ENCODE measurements around the gene DGKD. TPM values are rescaled to one million over a fixed set of nuclear protein-coding genes. Genes with fewer than 3 reads are reported as not detected.

The DGKD gene
- total RNA-seq, 1 donor from 2014 or later = 69.3 TPM

DNA sequence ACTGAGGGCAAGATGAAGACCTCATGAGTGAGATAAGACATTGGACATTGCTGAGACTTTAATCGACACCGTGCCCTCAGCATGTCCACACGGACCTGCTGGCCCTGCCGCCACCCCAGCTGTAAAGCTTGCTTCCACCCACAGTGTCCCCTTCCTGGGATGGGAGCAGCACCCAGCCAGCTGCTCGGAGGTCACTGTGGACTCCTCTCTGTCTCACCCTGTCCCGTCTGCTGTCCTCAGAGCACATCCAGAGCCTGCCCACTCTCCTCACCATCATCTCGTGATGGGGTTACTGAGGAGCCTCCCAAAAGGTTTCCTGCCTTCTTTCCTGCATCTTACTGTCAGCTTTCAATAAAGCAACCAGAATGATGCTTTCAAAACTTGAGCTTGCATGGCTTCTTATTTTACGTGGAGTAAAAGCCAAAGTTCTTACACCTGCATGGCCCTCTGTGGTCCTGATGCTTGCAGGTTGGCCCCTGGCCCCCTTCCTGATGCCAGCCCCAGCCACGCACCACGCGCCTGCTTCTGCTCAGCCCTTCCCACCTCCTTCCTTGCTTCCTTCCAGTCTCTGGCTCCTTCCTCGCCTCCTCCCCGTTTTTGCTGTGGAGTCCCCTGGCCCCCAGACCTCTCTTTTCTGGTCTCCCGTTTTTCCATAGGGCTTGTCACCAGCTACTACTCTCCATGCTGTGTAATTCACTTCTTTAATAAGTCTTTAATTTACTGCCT, 67.0 kb downstream of the DGKD start:
- no peak for TF ChIP-seq CTCF (IDR thresholded peaks at IDR 0.05)
- no peaks in the 10 kb centered on the region for H3K27me3 ChIP-seq (ENCODE audit: low read depth)
- peaks cover 47% of the 10 kb centered on the region for H3K4me1 ChIP-seq
- intact Hi-C loops (cut with DNase I) = no loop called here
- no peaks in the 10 kb centered on the region for H3K9me3 ChIP-seq
- peaks cover 6% of the 10 kb centered on the region for H3K36me3 ChIP-seq
- DNase-seq (no peak), ATAC-seq (no peak)
- H3K4me3 ChIP-seq = no peak overlapping the region
- peak overlapping the region; percentile 79 for H3K27ac ChIP-seq

DNA sequence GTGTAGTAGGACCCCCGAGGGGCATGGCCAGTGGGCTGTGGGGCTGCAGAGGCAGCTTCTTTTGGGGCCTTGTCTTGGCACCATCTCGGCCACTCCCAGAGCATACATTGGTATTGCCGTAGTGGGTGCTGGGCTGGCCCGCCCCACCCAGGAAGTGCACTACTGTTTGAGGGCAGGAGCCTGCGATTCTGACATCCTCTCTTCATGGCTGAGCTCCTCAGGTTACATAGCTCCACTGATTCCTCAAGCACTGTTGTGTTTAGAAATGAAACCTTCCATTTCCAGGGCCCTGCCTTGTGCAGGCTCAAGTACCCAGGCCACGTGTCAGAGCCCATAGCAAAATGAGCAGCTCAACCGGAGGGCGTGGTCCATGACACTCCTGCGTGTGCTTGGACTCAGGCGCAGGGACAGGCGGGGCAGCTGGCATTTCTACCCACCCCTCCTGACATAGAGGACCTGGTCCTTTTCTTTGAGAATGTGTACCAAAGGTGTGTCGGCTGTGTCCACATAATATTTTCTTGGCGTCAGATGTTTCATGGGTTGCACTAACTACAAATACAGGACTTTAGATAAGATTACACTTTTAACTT, 67.9 kb downstream of the DGKD start:
- Histone ChIP-seq H3K27ac (peak overlapping the region; percentile 79), H3K27me3 (ENCODE audit: low read depth) (no peaks in the 10 kb centered on the region), H3K4me1 (peaks cover 47% of the 10 kb centered on the region), H3K36me3 (no peaks in the 10 kb centered on the region), H3K9me3 (no peaks in the 10 kb centered on the region), H3K4me3 (no peak overlapping the region)
- ATAC-seq (peak; percentile 94), DNase-seq (peak; percentile 95)
- intact Hi-C loops (cut with DNase I) = no loop called here
- no peak for TF ChIP-seq CTCF (IDR thresholded peaks at IDR 0.05)

DNA sequence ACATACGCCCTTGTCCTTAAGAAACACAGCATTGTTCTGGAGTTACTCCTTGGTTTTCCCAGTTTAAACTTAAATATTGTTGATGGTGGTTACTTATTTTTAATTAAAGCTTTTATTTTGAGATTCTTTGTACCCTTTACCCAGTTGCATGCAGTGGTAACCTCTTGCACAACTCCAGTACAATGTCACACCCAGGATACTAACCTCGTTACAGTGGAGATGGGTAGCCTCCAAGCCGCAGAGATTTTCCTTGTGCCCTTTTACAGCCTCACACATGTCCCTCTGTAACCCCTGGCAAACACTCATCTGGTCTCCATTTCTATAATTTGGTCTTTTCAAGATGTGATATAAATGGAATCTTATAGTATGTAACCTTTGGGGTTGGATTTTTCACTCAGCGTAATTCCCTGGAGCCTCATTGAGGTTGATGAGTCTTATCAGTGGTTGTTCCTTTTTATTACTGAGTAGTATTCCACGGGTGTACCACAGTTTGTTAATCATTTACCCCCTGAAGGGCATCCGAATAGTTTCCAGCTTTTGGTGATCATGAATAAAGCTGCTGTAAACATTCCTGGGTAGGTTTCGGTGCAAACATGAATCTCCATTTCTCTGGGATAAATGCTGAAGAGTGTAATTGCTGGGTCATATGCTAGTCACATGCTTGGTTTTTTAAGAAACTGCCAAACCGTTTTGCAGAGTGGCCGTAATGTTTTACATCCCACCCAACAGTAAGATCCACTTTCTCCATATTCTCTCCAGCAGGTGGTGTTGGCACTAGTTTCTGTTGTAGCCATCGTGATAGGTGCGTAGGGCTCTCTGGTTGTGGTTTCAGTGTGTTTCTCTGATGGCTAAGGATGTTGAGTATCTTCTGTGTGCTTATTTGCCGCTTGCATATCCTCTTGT, 68.6 kb downstream of the DGKD start:
- peaks cover 42% of the 10 kb centered on the region for H3K4me1 ChIP-seq
- peak overlapping the region; percentile 75 for H3K27ac ChIP-seq
- DNase-seq (no peak), ATAC-seq (peak in 1 of 2 donors; percentile 1)
- no peaks in the 10 kb centered on the region for H3K27me3 ChIP-seq (ENCODE audit: low read depth)
- no peaks in the 10 kb centered on the region for H3K9me3 ChIP-seq
- intact Hi-C loops (cut with DNase I) = no loop called here
- TF ChIP-seq CTCF (IDR thresholded peaks at IDR 0.05) = no peak
- H3K36me3 ChIP-seq = no peaks in the 10 kb centered on the region
- H3K4me3 ChIP-seq = no peak overlapping the region

- no peaks in the 10 kb centered on the region for H3K36me3 ChIP-seq
- peaks cover 36% of the 10 kb centered on the region for H3K4me1 ChIP-seq
- no peaks in the 10 kb centered on the region for H3K27me3 ChIP-seq (ENCODE audit: low read depth)
- no peak overlapping the region for H3K4me3 ChIP-seq
- ATAC-seq (no peak), DNase-seq (no peak)
- intact Hi-C loops (cut with DNase I) = no loop called here
- H3K27ac ChIP-seq = peak overlapping the region; percentile 75
- H3K9me3 ChIP-seq = no peaks in the 10 kb centered on the region
- TF ChIP-seq CTCF (IDR thresholded peaks at IDR 0.05) = no peak
Observed at GRCh38 chr2:233423552-233423860, 69.2 kb downstream of the DGKD start.

GRCh38 chr2:233424154-233424951, 70.1 kb downstream of the DGKD start:
- H3K27me3 ChIP-seq (ENCODE audit: low read depth) = no peaks in the 10 kb centered on the region
- H3K4me3 ChIP-seq = no peak overlapping the region
- peak overlapping the region; percentile 75 for H3K27ac ChIP-seq
- no peaks in the 10 kb centered on the region for H3K9me3 ChIP-seq
- DNase-seq (peak; percentile 62), ATAC-seq (peak; percentile 34 to 44)
- no peak for TF ChIP-seq CTCF (IDR thresholded peaks at IDR 0.05)
- intact Hi-C loops (cut with DNase I) = no loop called here
- H3K36me3 ChIP-seq = no peaks in the 10 kb centered on the region
- H3K4me1 ChIP-seq = peaks cover 28% of the 10 kb centered on the region

Measured in lower lobe of right lung (tissue), 2 donors.